ENCODE data around the gene CAMK1D.
"Not testable (repeated sequence)": the region's sequence is repeated elsewhere in the genome, so short reads cannot be mapped to it uniquely, and the experiment has no call there.

The CAMK1D gene

GRCh38 chr10:12432402-12433189, 83.2 kb downstream of the CAMK1D start:
- no peak for TF ChIP-seq CTCF (IDR thresholded peaks at IDR 0.05; ENCODE audit: low read depth, low read length, missing control alignments)
- no peak for DNase-seq (ENCODE audit: low read depth)
- H3K4me3 ChIP-seq (ENCODE audit: low read depth, low read length) = no peak overlapping the region

DNA sequence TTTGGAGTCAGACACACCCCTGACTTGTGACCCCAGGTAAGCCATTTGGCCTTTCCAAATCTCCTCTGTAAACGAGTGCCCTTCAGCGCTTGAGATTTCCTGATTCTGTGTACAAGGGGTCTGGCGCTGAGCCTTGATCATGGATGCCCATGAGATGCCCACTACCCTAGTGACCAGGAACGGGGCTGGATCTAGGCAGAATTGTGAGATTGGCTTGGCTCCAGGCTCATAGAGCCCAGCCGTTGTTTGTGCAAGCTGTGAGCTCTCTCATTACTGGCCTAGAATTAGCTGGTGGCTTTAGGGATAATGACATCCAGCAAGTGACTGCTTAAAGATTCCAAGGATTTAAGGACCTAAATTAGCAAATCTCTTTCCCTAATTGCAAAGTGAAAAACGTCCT, 84.9 kb downstream of the CAMK1D start:
- DNase-seq (ENCODE audit: low read depth) = no peak
- no peak overlapping the region for H3K4me3 ChIP-seq (ENCODE audit: low read depth, low read length)
- no peak for TF ChIP-seq CTCF (IDR thresholded peaks at IDR 0.05; ENCODE audit: low read depth, low read length, missing control alignments)

- DNase-seq (ENCODE audit: low read depth); H3K4me3 ChIP-seq (ENCODE audit: low read depth, low read length): not testable (repeated sequence)
Measured at GRCh38 chr10:12434677-12435076, 85.3 kb downstream of the CAMK1D start.

GRCh38 chr10:12435348-12435747, 86.0 kb downstream of the CAMK1D start:
- no peak overlapping the region for H3K4me3 ChIP-seq (ENCODE audit: low read depth, low read length)
- TF ChIP-seq CTCF (IDR thresholded peaks at IDR 0.05; ENCODE audit: low read depth, low read length, missing control alignments) = no peak
- DNase-seq (ENCODE audit: low read depth) = no peak

- DNase-seq (ENCODE audit: low read depth) = no peak
- TF ChIP-seq CTCF (IDR thresholded peaks at IDR 0.05; ENCODE audit: low read depth, low read length, missing control alignments) = no peak
- H3K4me3 ChIP-seq (ENCODE audit: low read depth, low read length) = no peak overlapping the region
Measured at GRCh38 chr10:12438919-12439692, 89.8 kb downstream of the CAMK1D start.

GRCh38 chr10:12439767-12440166, 90.4 kb downstream of the CAMK1D start:
- DNase-seq (ENCODE audit: low read depth); H3K4me3 ChIP-seq (ENCODE audit: low read depth, low read length): not testable (repeated sequence)

GRCh38 chr10:12443026-12443425, 93.7 kb downstream of the CAMK1D start:
- no peak for DNase-seq (ENCODE audit: low read depth)
- TF ChIP-seq CTCF (IDR thresholded peaks at IDR 0.05; ENCODE audit: low read depth, low read length, missing control alignments) = no peak
- H3K4me3 ChIP-seq (ENCODE audit: low read depth, low read length) = no peak overlapping the region
